Tibial nerve (tissue), 4 donors: ENCODE measurements around the gene SIRT7. TPM values are rescaled to one million over a fixed set of nuclear protein-coding genes. Genes with fewer than 3 reads are reported as not detected.
A peak's percentile ranks its signal among the peaks of the same experiment; 100 is the strongest.

Source experiments
- DNase-seq, 2 donors: peaks; one replicate each; pipeline ENCODE4 v3.0.0-alpha.2; 2019; ENCODE audit warnings: low spot score in 2 of 2
- H3K27ac ChIP-seq, 4 donors: fragments of 200-600 bp; sonication (generic) in 3 of 4; one replicate each; pipeline ENCODE4 v1.5.1; 2017 to 2019; ENCODE audit warnings: mild to moderate bottlenecking in 1 of 4
- H3K27me3 ChIP-seq, 2 donors: fragments of 200-600 bp; sonication (generic) in 1 of 2; one replicate each; pipeline versions ENCODE4 v1.5.1 to v1.6.0; 2017 to 2019
- H3K36me3 ChIP-seq, 3 donors: fragments of 200-600 bp; sonication (generic); one replicate each; pipeline ENCODE4 v1.5.1; 2018 to 2019
- H3K4me1 ChIP-seq, 4 donors: fragments of 200-600 bp; sonication (generic) in 3 of 4; one replicate each; pipeline ENCODE4 v1.5.1; 2017 to 2019
- H3K4me3 ChIP-seq, 4 donors: fragments of 200-600 bp; sonication (generic) in 3 of 4; one replicate each; pipeline ENCODE4 v1.5.1; 2017 to 2019; ENCODE audit warnings: mild to moderate bottlenecking in 1 of 4, moderate library complexity in 1 of 4
- H3K9me3 ChIP-seq, 4 donors: fragments of 200-600 bp; sonication (generic) in 3 of 4; one replicate each; pipeline ENCODE4 v1.5.1; 2017 to 2019
- CTCF ChIP-seq, 5 experiments: fragments of 200-600 bp in 3 of 5; fragments of 450-650 bp in 2 of 5; sonication (generic) in 3 of 5; IDR thresholded peaks; one replicate each; pipeline ENCODE4 v1.5.1; 2016 to 2019; ENCODE audit warnings: antibody characterized with exemption in 5 of 5, mild to moderate bottlenecking in 3 of 5, moderate library complexity in 2 of 5
- EP300 ChIP-seq, 2 donors: sonication (generic); formaldehyde crosslinking; IDR thresholded peaks; one replicate each; pipeline ENCODE4 v1.6.1; 2017; ENCODE audit warnings: antibody characterized with exemption in 2 of 2, mild to moderate bottlenecking in 1 of 2
- POLR2A ChIP-seq, 2 donors: fragments of 450-650 bp; IDR thresholded peaks; one replicate each; pipeline ENCODE4 v1.6.1; 2017; ENCODE audit warnings: antibody characterized with exemption in 2 of 2, mild to moderate bottlenecking in 2 of 2, moderate library complexity in 2 of 2
- WGBS, 2 donors: methylation state at CpG; one replicate each; pipeline ENCODE4 v1.1.5; 2018; 5-methylcytosine and 5-hydroxymethylcytosine counted together
- total RNA-seq, 4 donors: library from RNA; depleted of rRNA; stranded (reverse); fragments of >200 nt; gene quantifications; one replicate each; pipeline ENCODE4 v1.1.0, GENCODE V29; 2016

The SIRT7 gene
- total RNA-seq, 4 donors from 2014 or later: 22.3 to 42.2 (median 30.7) TPM

GRCh38 chr17:81912441-81913309 is 5.3 kb downstream of the SIRT7 start:
- Histone ChIP-seq H3K27me3 (no peaks in the 10 kb centered on the region), H3K9me3 (no peaks in the 10 kb centered on the region), H3K36me3 (peaks cover 0 to 60% (median 11%) of the 10 kb centered on the region in 3 donors), H3K4me1 (peaks cover 0 to 40% (median 25%) of the 10 kb centered on the region in 4 donors), H3K4me3 (no peak overlapping the region), H3K27ac (peak overlapping the region in 2 of 4 donors; percentile 92 to 95)
- no peak for TF ChIP-seq EP300 (IDR thresholded peaks at IDR 0.05)
- no peak for TF ChIP-seq POLR2A (IDR thresholded peaks at IDR 0.05)
- TF ChIP-seq CTCF (IDR thresholded peaks at IDR 0.05): no peak
- WGBS, 2 donors: 90 to 95% methylated on average over 28 of the region's 32 CpGs
- no peak for DNase-seq

GRCh38 chr17:81911969-81912368 is 6.0 kb downstream of the SIRT7 start:
- H3K4me3 ChIP-seq: peak overlapping the region in 1 of 4 donors; percentile 28
- H3K4me1 ChIP-seq: peaks cover 0 to 35% (median 20%) of the 10 kb centered on the region in 4 donors
- 90 to 91% methylated on average over 19 of the region's 19 CpGs for WGBS, 2 donors
- TF ChIP-seq CTCF (IDR thresholded peaks at IDR 0.05) (no peak), POLR2A (IDR thresholded peaks at IDR 0.05) (no peak), EP300 (IDR thresholded peaks at IDR 0.05) (no peak)
- DNase-seq: no peak
- H3K27me3 ChIP-seq: no peaks in the 10 kb centered on the region
- no peaks in the 10 kb centered on the region for H3K9me3 ChIP-seq
- H3K36me3 ChIP-seq: peaks cover 0 to 67% (median 11%) of the 10 kb centered on the region in 3 donors
- H3K27ac ChIP-seq: peak overlapping the region; percentile 65 to 95 (median 82)

- peak within 1 kb of the TSS; percentile 71 to 89 (median 77) for H3K4me3 ChIP-seq
- peak; percentile 77 to 81 for DNase-seq
- WGBS, 2 donors: 4 to 10% methylated on average over 27 to 65 of the region's 84 CpGs
- TF ChIP-seq POLR2A (IDR thresholded peaks at IDR 0.05) (peak in 1 of 2 donors; percentile 77), EP300 (IDR thresholded peaks at IDR 0.05) (no peak), CTCF (IDR thresholded peaks at IDR 0.05) (peak in 1 of 5 experiments; percentile 8)
- peaks cover 0 to 29% (median 15%) of the 10 kb centered on the region in 4 donors for H3K4me1 ChIP-seq
- H3K9me3 ChIP-seq: no peaks in the 10 kb centered on the region
- peak within 1 kb of the TSS; percentile 65 to 95 (median 86) for H3K27ac ChIP-seq
- no peaks in the 10 kb centered on the region for H3K27me3 ChIP-seq
- H3K36me3 ChIP-seq: peaks cover 0 to 73% (median 11%) of the 10 kb centered on the region in 3 donors
Measured at GRCh38 chr17:81911277-81911961, 6.6 kb downstream of the SIRT7 start, which contains the start of gene PCYT2. Gene PCYT2 (minus strand): TSS chr17:81911399. CDS start chr17:81911355, 44 bp downstream.

- Histone ChIP-seq H3K36me3 (peaks cover 0 to 77% (median 11%) of the 10 kb centered on the region in 3 donors), H3K9me3 (no peaks in the 10 kb centered on the region), H3K4me1 (peaks cover 0 to 25% (median 15%) of the 10 kb centered on the region in 4 donors), H3K27me3 (no peaks in the 10 kb centered on the region), H3K27ac (peak overlapping the region; percentile 50 to 84 (median 78)), H3K4me3 (peak overlapping the region; percentile 71 to 89 (median 77))
- no peak for DNase-seq
- TF ChIP-seq EP300 (IDR thresholded peaks at IDR 0.05): no peak
- no peak for TF ChIP-seq POLR2A (IDR thresholded peaks at IDR 0.05)
- no peak for TF ChIP-seq CTCF (IDR thresholded peaks at IDR 0.05)
- WGBS, 2 donors: 1% methylated on average over 21 of the region's 55 CpGs; no CpG with 5 or more reads in 1 of the 2 donors
Measured at GRCh38 chr17:81910840-81911276, 7.1 kb downstream of the SIRT7 start.
